A549 (cell line): ENCODE measurements around the gene SDSL.

Experiments used
- CBX2 ChIP-seq: fragments of 200-600 bp; sonication (generic); IDR thresholded peaks from 2 replicates; pipeline ENCODE4 v1.6.1; 2016; ENCODE audit warnings: low read depth, mild to moderate bottlenecking, borderline replicate concordance
- CEBPB ChIP-seq, 2 experiments: fragments of >200 bp in 1 of 2; sonication (Bioruptor Twin) in 1 of 2; formaldehyde crosslinking in 1 of 2; IDR thresholded peaks; 2 replicates each; pipeline ENCODE4 v1.6.1; 2012 to 2016
- CTCF ChIP-seq: fragments of >200 bp; sonication (Bioruptor Twin); formaldehyde crosslinking; IDR thresholded peaks from 3 replicates; pipeline ENCODE4 v1.5.1; 2016
- EP300 ChIP-seq, 2 experiments: fragments of >200 bp; sonication (Bioruptor Twin); formaldehyde crosslinking; IDR thresholded peaks; 2 replicates in 1 of 2; 3 replicates in 1 of 2; pipeline ENCODE4 v1.6.1; 2016 to 2017
- FOSB ChIP-seq: fragments of 250-450 bp; sonication (Bioruptor Pico); IDR thresholded peaks from 2 replicates; pipeline ENCODE4 v1.5.0; 2020; ENCODE audit warnings: mild to moderate bottlenecking, moderate library complexity
- HDAC2 ChIP-seq: fragments of 200-600 bp; sonication (generic); IDR thresholded peaks from 2 replicates; pipeline ENCODE4 v1.6.1; 2016
- MAX ChIP-seq: IDR thresholded peaks from 2 replicates; pipeline ENCODE4 v1.6.1; 2012
- MAZ ChIP-seq: fragments of 150-350 bp; IDR thresholded peaks from 2 replicates; pipeline ENCODE4 v1.6.1; 2014; ENCODE audit warnings: antibody characterized with exemption, low read depth, low read length, borderline replicate concordance
- NFE2L2 ChIP-seq: fragments of 150-350 bp; conservative IDR thresholded peaks from 2 replicates; pipeline ENCODE4 v1.6.1; 2014; ENCODE audit warnings: low read length
- PBX3 ChIP-seq: IDR thresholded peaks from 2 replicates; pipeline ENCODE4 v1.6.1; 2012
- POLR2A ChIP-seq: IDR thresholded peaks from 2 replicates; pipeline ENCODE4 v1.6.1; 2012; ENCODE audit warnings: mild to moderate bottlenecking, low read length
- REST ChIP-seq: fragments of 200-600 bp; sonication (generic); IDR thresholded peaks from 2 replicates; pipeline ENCODE4 v1.6.1; 2016; ENCODE audit warnings: antibody characterized with exemption, mild to moderate bottlenecking, moderate library complexity
- SMC3 ChIP-seq: fragments of >200 bp; sonication (Bioruptor Twin); formaldehyde crosslinking; IDR thresholded peaks from 3 replicates; pipeline ENCODE4 v1.6.1; 2018; ENCODE audit warnings: inconsistent platforms
- USF2 ChIP-seq: fragments of 450-650 bp; IDR thresholded peaks from 2 replicates; pipeline ENCODE4 v1.6.1; 2014; ENCODE audit warnings: antibody characterized with exemption

- TF ChIP-seq CTCF (no peak), REST (no peak), EP300 (IDR thresholded peaks at IDR 0.05) (no peak), NFE2L2 (no peak), USF2 (no peak), PBX3 (no peak), MAX (no peak), CBX2 (no peak), FOSB (no peak), MAZ (no peak), POLR2A (no peak), SMC3 (no peak), CEBPB (IDR thresholded peaks at IDR 0.05) (no peak), HDAC2 (no peak)
Measured at GRCh38 chr12:113440947-113441782, 19.0 kb downstream of the SDSL start.
